B cell (primary cell): Measurements from ENCODE around the gene ADK. TPM values are rescaled to one million over a fixed set of nuclear protein-coding genes. Genes with fewer than 3 reads are reported as not detected.
A peak's percentile ranks its signal among the peaks of the same experiment; 100 is the strongest.

Experiments used
- ATAC-seq: fragments of 200-7000 bp; cut with Tn5 transposase; one replicate; pipeline ENCODE4 v1.10.0; 2021; ENCODE audit warnings: low read depth, mild to moderate bottlenecking, moderate number of reproducible peaks, moderate library complexity
- CTCF ChIA-PET: fragments of 350-600 bp; sonication (Branson Sonifier 250); formaldehyde crosslinking; loops from one replicate; lab custom pipeline; 2021; ENCODE audit warnings: antibody characterized with exemption, inconsistent platforms; lab: Charles Lee
- POLR2A ChIA-PET: fragments of 350-600 bp; sonication (Branson Sonifier 250); formaldehyde crosslinking; loops from one replicate; lab custom pipeline; 2021; ENCODE audit warnings: antibody characterized with exemption; lab: Charles Lee
- DNase-seq: peaks from one replicate; pipeline ENCODE4 v3.0.0; 2013
- H2AFZ ChIP-seq: 2 replicates; pipeline ENCODE4 v1.6.1; 2012; ENCODE audit warnings: mild to moderate bottlenecking, low read depth, low read length; ENCODE audit not compliant: insufficient read depth, poor library complexity, severe bottlenecking
- H3K27ac ChIP-seq, 2 donors: 1 replicate in 1 of 2; 2 replicates in 1 of 2; pipeline ENCODE4 v1.5.1; 2012 to 2013; ENCODE audit warnings: low read length in 2 of 2, mild to moderate bottlenecking in 2 of 2, moderate library complexity in 1 of 2
- H3K27me3 ChIP-seq, 4 experiments: fragments of 200-600 bp in 1 of 4; sonication (generic) in 1 of 4; replicated peaks in 1 of 4; 1 replicate in 2 of 4; 2 replicates in 2 of 4; pipeline versions ENCODE4 v1.6.1 to v1.7.0; 2013 to 2016; ENCODE audit warnings: low read length in 3 of 4, mild to moderate bottlenecking in 2 of 4, mixed read lengths in 1 of 4, moderate library complexity in 1 of 4; ENCODE audit not compliant: insufficient read depth in 4 of 4, control insufficient read depth in 3 of 4; ENCODE audit errors: control extremely low read depth in 1 of 4
- H3K36me3 ChIP-seq, 2 experiments: replicated peaks in 1 of 2; 1 replicate in 1 of 2; 2 replicates in 1 of 2; pipeline versions ENCODE4 v1.6.1 to v1.7.1; 2013; ENCODE audit warnings: low read length in 1 of 2; ENCODE audit not compliant: insufficient read depth in 2 of 2, control insufficient read depth in 1 of 2; ENCODE audit errors: control extremely low read depth in 1 of 2, extremely low read depth in 1 of 2
- H3K4me1 ChIP-seq, 2 donors: fragments of 200-600 bp in 1 of 2; sonication (generic) in 1 of 2; 1 replicate in 1 of 2; 2 replicates in 1 of 2; pipeline versions ENCODE4 v1.5.1 to v1.6.1; 2013 to 2017; ENCODE audit warnings: low read length in 2 of 2; ENCODE audit not compliant: control insufficient read depth in 2 of 2, insufficient read depth in 2 of 2
- H3K4me2 ChIP-seq: replicated peaks from 2 replicates; pipeline ENCODE3; 2012; ENCODE audit warnings: mild to moderate bottlenecking, low read depth, low read length; ENCODE audit not compliant: poor library complexity, severe bottlenecking
- H3K4me3 ChIP-seq, 5 experiments: fragments of 200-600 bp in 1 of 5; sonication (generic) in 1 of 5; 1 replicate in 3 of 5; 2 replicates in 2 of 5; pipeline versions ENCODE4 v1.5.1 to v1.7.0; 2011 to 2016; ENCODE audit warnings: low read length in 4 of 5, mild to moderate bottlenecking in 4 of 5, low read depth in 2 of 5, control low read depth in 1 of 5, moderate library complexity in 1 of 5; ENCODE audit not compliant: insufficient read depth in 1 of 5; ENCODE audit errors: control extremely low read depth in 1 of 5, extremely low read depth in 1 of 5
- H3K79me2 ChIP-seq: fragments of 200-600 bp; sonication (generic); one replicate; pipeline ENCODE4 v1.6.0; 2016; ENCODE audit warnings: low read length; ENCODE audit not compliant: control insufficient read depth, insufficient read depth
- H3K9ac ChIP-seq: fragments of 200-600 bp; sonication (generic); 2 replicates; pipeline ENCODE4 v1.6.1; 2017; ENCODE audit warnings: mild to moderate bottlenecking, low read length, moderate library complexity
- H3K9me3 ChIP-seq, 3 donors: one replicate each; pipeline versions ENCODE4 v1.6.1 to v1.7.1; 2013; ENCODE audit warnings: low read length in 2 of 3; ENCODE audit not compliant: control insufficient read depth in 2 of 3, insufficient read depth in 1 of 3; ENCODE audit errors: control extremely low read depth in 1 of 3
- H4K20me1 ChIP-seq: 2 replicates; pipeline ENCODE4 v1.6.0; 2012; ENCODE audit warnings: mild to moderate bottlenecking, low read length; ENCODE audit not compliant: insufficient read depth, control insufficient read depth, poor library complexity, severe bottlenecking
- H3K27ac Mint-ChIP-seq: one replicate; pipeline ENCODE4 v1.8.0; 2021; ENCODE audit warnings: mixed read lengths
- H3K27me3 Mint-ChIP-seq: one replicate; pipeline ENCODE4 v1.8.0; 2021; ENCODE audit warnings: mixed read lengths
- H3K4me1 Mint-ChIP-seq: one replicate; pipeline ENCODE4 v1.8.0; 2021; ENCODE audit warnings: mixed read lengths
- H3K4me3 Mint-ChIP-seq: one replicate; pipeline ENCODE4 v1.8.0; 2021; ENCODE audit warnings: mixed read lengths
- H3K9me3 Mint-ChIP-seq: one replicate; pipeline ENCODE4 v1.8.0; 2022; ENCODE audit warnings: mixed read lengths; ENCODE audit not compliant: insufficient read depth
- EZH2 ChIP-seq: IDR thresholded peaks from 2 replicates; pipeline ENCODE4 v1.6.1; 2012; ENCODE audit warnings: borderline replicate concordance, low read depth, mild to moderate bottlenecking, moderate library complexity, low read length; ENCODE audit not compliant: insufficient read depth, poor library complexity, severe bottlenecking
- WGBS: methylation state at CpG from one replicate; pipeline ENCODE4 v1.1.5; 2013; ENCODE audit warnings: missing lambda C conversion rate; ENCODE audit not compliant: insufficient coverage; 5-methylcytosine and 5-hydroxymethylcytosine counted together
- intact Hi-C: fragments of 100-400 bp; cut with micrococcal nuclease; formaldehyde crosslinking; loops from one replicate; pipeline ENCODE4 v1.10.0; 2022
- polyA plus RNA-seq: library from polyadenylated mRNA; depleted of rRNA; stranded (reverse); fragments of >200 nt; gene quantifications from 2 replicates; pipeline ENCODE4 v1.2.3, GENCODE V29; 2012
- total RNA-seq, 2 donors: library from RNA; stranded (reverse); fragments of 120-200 nt in 1 of 2; gene quantifications; 1 replicate in 1 of 2; 2 replicates in 1 of 2; pipeline versions ENCODE4 v1.2.3 to v1.2.4, GENCODE V29; 2013 to 2022
- TF ChIP-seq, protein P1 (sequence below): fragments of 200-600 bp; IDR thresholded peaks from one replicate; pipeline ENCODE4 v1.8.0; 2022; ENCODE audit warnings: antibody characterized with exemption, mild to moderate bottlenecking

The ADK gene
- total and polyA plus RNA-seq, 2 donors (not counting 1 experiment from before 2014, with no cell fraction given): 37.2 to 52.6 TPM

DNA sequence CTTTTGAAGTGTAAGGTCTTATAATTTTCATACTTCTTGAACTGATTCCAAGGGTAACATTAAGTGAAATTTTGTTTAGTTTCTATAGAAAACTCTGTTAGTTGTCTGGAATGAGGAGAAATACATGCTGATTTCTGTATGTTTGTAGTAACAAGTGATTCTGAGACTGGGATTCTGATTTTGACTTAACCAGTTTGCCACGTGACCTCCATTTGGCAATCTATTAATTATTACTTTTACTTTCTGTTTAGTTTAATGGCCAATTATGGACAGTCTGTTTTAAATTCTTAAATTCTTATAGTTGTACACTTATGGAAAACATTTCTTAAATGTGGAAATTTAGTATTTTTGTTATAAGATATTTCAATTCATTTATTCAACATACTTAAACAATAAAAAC lies 163.1 kb downstream of the ADK start:
- Histone ChIP-seq H2AFZ (no peak overlapping the region), H3K79me2 (peaks cover 15% of the 10 kb centered on the region), H3K4me2 (no peak overlapping the region), H3K36me3 (peaks cover 1 to 15% of the 10 kb centered on the region in 2 experiments), H3K4me3 (peak overlapping the region in 1 of 5 experiments; percentile 4), H3K9me3 (peaks cover 1 to 2% (median 1%) of the 10 kb centered on the region in 3 donors), H3K9ac (no peak overlapping the region), H3K4me1 (peaks cover 0 to 4% of the 10 kb centered on the region in 2 donors), H3K27ac (peak overlapping the region in 1 of 2 donors; percentile 26), H4K20me1 (peaks cover 4% of the 10 kb centered on the region), H3K27me3 (no peaks in the 10 kb centered on the region)
- peaks cover 3% of the 10 kb centered on the region for H3K9me3 Mint-ChIP-seq
- TF ChIP-seq EZH2: no peak
- TF ChIP-seq, protein P1, sequence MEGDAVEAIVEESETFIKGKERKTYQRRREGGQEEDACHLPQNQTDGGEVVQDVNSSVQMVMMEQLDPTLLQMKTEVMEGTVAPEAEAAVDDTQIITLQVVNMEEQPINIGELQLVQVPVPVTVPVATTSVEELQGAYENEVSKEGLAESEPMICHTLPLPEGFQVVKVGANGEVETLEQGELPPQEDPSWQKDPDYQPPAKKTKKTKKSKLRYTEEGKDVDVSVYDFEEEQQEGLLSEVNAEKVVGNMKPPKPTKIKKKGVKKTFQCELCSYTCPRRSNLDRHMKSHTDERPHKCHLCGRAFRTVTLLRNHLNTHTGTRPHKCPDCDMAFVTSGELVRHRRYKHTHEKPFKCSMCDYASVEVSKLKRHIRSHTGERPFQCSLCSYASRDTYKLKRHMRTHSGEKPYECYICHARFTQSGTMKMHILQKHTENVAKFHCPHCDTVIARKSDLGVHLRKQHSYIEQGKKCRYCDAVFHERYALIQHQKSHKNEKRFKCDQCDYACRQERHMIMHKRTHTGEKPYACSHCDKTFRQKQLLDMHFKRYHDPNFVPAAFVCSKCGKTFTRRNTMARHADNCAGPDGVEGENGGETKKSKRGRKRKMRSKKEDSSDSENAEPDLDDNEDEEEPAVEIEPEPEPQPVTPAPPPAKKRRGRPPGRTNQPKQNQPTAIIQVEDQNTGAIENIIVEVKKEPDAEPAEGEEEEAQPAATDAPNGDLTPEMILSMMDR: no peak
- no CpG with 5 or more reads among the region's 1 CpG for WGBS
- DNase-seq (no peak), ATAC-seq (no peak)
- CTCF ChIA-PET: no interaction called here
- peaks cover 8% of the 10 kb centered on the region for H3K4me1 Mint-ChIP-seq
- H3K27ac Mint-ChIP-seq: peak overlapping the region; percentile 60
- H3K27me3 Mint-ChIP-seq: no peaks in the 10 kb centered on the region
- POLR2A ChIA-PET: no interaction called here
- intact Hi-C loops: no loop called here
- H3K4me3 Mint-ChIP-seq: peak overlapping the region; percentile 12

DNA sequence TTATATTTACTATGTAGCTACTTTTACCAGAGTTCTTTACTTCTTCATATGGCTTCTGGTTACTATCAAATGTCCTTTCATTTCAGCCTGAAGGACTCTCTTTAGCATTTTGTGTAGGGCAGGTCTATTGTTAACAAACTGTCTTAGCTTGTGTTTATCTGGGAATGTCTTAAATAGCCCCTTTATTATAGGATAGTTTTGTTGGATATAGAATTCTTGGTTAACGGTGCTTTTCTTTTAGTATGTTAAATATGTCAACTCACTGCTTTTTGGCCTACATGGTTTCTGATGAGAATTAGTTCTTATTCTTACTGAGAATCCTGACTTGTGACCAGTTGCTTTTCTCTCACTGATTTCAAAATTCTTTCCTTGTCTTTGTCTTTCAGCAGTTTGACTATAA lies 169.0 kb downstream of the ADK start:
- Histone ChIP-seq H3K27ac (no peak overlapping the region), H3K36me3 (peaks cover 12 to 16% of the 10 kb centered on the region in 2 experiments), H4K20me1 (peaks cover 4% of the 10 kb centered on the region), H3K79me2 (peaks cover 14% of the 10 kb centered on the region), H3K27me3 (no peaks in the 10 kb centered on the region), H3K9me3 (peaks cover 3 to 11% (median 6%) of the 10 kb centered on the region in 3 donors), H2AFZ (no peak overlapping the region), H3K9ac (no peak overlapping the region), H3K4me2 (no peak overlapping the region), H3K4me1 (no peaks in the 10 kb centered on the region), H3K4me3 (no peak overlapping the region)
- Mint-ChIP-seq H3K4me3 (no peak overlapping the region), H3K27me3 (no peaks in the 10 kb centered on the region), H3K9me3 (peaks cover 12% of the 10 kb centered on the region), H3K27ac (no peak overlapping the region), H3K4me1 (peaks cover 3% of the 10 kb centered on the region)
- WGBS: no CpG with 5 or more reads among the region's 1 CpG
- CTCF ChIA-PET: no interaction called here
- intact Hi-C loops: no loop called here
- ATAC-seq (no peak), DNase-seq (no peak)
- POLR2A ChIA-PET: no interaction called here
- TF ChIP-seq, protein P1: no peak
